HEK293T (cell line): Measurements from ENCODE around the gene PCDHA8.
"Not testable (repeated sequence)": the region's sequence is repeated elsewhere in the genome, so short reads cannot be mapped to it uniquely, and the experiment has no call there.

Experiments used
- CTCF ChIA-PET: fragments of 350-600 bp; formaldehyde crosslinking; extraction: SDS; loops from one replicate; lab custom pipeline; 2021; ENCODE audit warnings: antibody characterized with exemption, inconsistent platforms; lab: Yijun Ruan, JAX
- POLR2A ChIA-PET: fragments of 350-600 bp; formaldehyde crosslinking; extraction: SDS; loops from one replicate; lab custom pipeline; 2020; ENCODE audit warnings: antibody characterized with exemption, inconsistent platforms; lab: Yijun Ruan, JAX
- DNase-seq: peaks from one replicate; pipeline ENCODE4 v3.0.0; 2012; ENCODE audit warnings: mixed read lengths; ENCODE audit errors: extremely low spot score
- ARNT ChIP-seq: fragments of 450-650 bp; IDR thresholded peaks from 2 replicates; pipeline ENCODE4 v1.6.1; 2017; ENCODE audit warnings: mild to moderate bottlenecking
- BHLHE40 ChIP-seq: fragments of 450-650 bp; IDR thresholded peaks from 2 replicates; pipeline ENCODE4 v1.6.1; 2016; ENCODE audit warnings: mild to moderate bottlenecking, moderate library complexity, borderline replicate concordance
- CTBP1 ChIP-seq: fragments of 450-650 bp; IDR thresholded peaks from 2 replicates; pipeline ENCODE4 v1.6.1; 2016; ENCODE audit warnings: borderline replicate concordance
- ELF4 ChIP-seq: fragments of 450-650 bp; IDR thresholded peaks from 2 replicates; pipeline ENCODE4 v1.6.1; 2017; ENCODE audit warnings: antibody characterized with exemption
- FOXA1 ChIP-seq: fragments of 450-650 bp; IDR thresholded peaks from 2 replicates; pipeline ENCODE4 v1.6.1; 2016; ENCODE audit warnings: mild to moderate bottlenecking
- FOXK2 ChIP-seq: fragments of 450-650 bp; IDR thresholded peaks from 2 replicates; pipeline ENCODE4 v1.6.1; 2016; ENCODE audit warnings: mild to moderate bottlenecking
- FOXM1 ChIP-seq: fragments of 450-650 bp; IDR thresholded peaks from 2 replicates; pipeline ENCODE4 v1.6.1; 2017; ENCODE audit warnings: mild to moderate bottlenecking, borderline replicate concordance
- HDGF ChIP-seq: fragments of 450-650 bp; IDR thresholded peaks from 2 replicates; pipeline ENCODE4 v1.6.1; 2017; ENCODE audit warnings: antibody characterized with exemption, borderline replicate concordance
- L3MBTL2 ChIP-seq: fragments of 450-650 bp; conservative IDR thresholded peaks from 2 replicates; pipeline ENCODE4 v1.6.1; 2016; ENCODE audit warnings: mild to moderate bottlenecking
- LEF1 ChIP-seq: fragments of 450-650 bp; IDR thresholded peaks from 2 replicates; pipeline ENCODE4 v1.6.1; 2017; ENCODE audit warnings: mild to moderate bottlenecking, borderline replicate concordance
- NFRKB ChIP-seq: fragments of 450-650 bp; IDR thresholded peaks from 2 replicates; pipeline ENCODE4 v1.6.1; 2016; ENCODE audit warnings: mild to moderate bottlenecking, moderate library complexity
- SP1 ChIP-seq: fragments of 450-650 bp; IDR thresholded peaks from 2 replicates; pipeline ENCODE4 v1.6.1; 2017
- SUZ12 ChIP-seq: fragments of 450-650 bp; IDR thresholded peaks from 2 replicates; pipeline ENCODE4 v1.6.1; 2016; ENCODE audit warnings: mild to moderate bottlenecking
- TARDBP ChIP-seq: fragments of 450-650 bp; IDR thresholded peaks from 2 replicates; pipeline ENCODE4 v1.6.1; 2016
- ZNF384 ChIP-seq: fragments of 450-650 bp; IDR thresholded peaks from 2 replicates; pipeline ENCODE4 v1.6.1; 2016
- TF ChIP-seq, protein P1 (sequence below): fragments of 450-650 bp; IDR thresholded peaks from 2 replicates; pipeline ENCODE4 v1.6.1; 2016

Gene PCDHA8

DNA sequence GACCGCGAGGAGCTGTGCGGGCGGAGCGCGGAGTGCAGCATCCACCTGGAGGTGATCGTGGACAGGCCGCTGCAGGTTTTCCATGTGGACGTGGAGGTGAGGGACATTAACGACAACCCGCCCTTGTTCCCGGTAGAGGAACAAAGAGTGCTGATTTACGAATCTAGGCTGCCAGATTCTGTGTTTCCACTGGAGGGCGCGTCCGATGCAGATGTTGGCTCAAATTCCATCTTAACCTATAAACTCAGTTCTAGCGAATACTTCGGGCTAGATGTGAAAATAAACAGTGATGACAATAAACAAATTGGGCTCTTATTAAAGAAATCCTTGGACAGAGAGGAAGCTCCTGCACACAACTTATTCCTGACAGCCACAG lies 12.6 kb upstream of the PCDHA8 start:
- no peak for TF ChIP-seq FOXM1
- no peak for TF ChIP-seq FOXK2
- no peak for TF ChIP-seq ELF4
- no peak for TF ChIP-seq SP1
- no peak for TF ChIP-seq HDGF
- no peak for TF ChIP-seq SUZ12
- TF ChIP-seq L3MBTL2 = no peak
- TF ChIP-seq LEF1 = no peak
- CTCF ChIA-PET = interaction anchor here (0.6 kb wide), 1 partner anchor 708 kb away, joined by 3 read pairs; no protein-coding TSS in a partner anchor
- no peak for DNase-seq
- POLR2A ChIA-PET = no interaction called here

DNA sequence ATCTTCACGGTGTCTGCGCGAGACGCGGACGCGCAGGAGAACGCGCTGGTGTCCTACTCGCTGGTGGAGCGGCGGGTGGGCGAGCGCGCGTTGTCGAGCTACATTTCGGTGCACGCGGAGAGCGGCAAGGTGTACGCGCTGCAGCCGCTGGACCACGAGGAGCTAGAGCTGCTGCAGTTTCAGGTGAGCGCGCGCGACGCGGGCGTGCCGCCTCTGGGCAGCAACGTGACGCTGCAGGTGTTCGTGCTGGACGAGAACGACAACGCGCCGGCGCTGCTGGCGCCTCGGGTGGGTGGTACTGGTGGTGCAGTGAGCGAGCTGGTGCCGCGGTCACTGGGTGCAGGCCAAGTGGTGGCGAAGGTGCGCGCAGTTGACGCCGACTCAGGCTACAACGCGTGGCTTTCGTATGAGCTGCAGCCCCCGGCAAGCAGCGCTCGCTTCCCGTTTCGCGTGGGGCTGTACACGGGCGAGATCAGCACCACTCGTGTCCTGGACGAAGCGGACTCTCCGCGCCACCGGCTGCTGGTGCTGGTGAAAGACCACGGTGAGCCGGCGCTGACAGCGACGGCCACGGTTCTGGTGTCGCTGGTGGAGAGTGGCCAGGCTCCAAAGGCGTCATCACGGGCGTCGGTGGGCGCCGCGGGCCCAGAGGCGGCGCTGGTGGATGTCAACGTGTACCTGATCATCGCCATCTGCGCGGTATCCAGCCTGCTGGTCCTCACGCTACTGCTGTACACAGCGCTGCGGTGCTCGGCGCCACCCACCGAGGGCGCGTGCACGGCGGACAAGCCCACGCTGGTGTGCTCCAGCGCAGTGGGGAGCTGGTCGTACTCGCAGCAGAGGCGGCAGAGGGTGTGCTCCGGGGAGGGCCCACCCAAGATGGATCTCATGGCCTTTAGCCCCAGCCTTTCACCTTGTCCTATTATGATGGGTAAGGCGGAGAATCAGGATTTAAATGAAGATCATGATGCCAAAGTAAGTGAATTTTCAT lies 11.2 kb upstream of the PCDHA8 start:
- CTCF ChIA-PET, POLR2A ChIA-PET, DNase-seq: not testable (repeated sequence)

DNA sequence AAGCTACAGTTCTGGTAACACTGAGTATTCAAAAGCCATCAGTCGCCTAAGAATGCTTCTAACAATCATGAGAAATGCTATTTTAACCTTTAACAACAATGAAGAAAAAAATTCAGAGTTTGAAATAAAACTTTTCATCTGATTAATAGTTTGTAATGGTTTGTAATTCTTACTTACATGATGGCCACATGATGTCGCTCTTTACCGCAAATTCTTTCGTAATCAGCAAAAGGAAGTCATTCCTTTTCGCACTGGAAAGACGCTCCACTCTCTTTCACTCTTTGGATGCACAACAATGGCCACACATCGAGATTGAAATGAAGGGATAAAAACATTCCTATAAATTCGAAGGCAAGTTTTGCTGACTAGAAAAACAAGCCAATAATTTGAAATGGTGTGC lies 7.0 kb upstream of the PCDHA8 start, which contains the start of gene PCDHA7:
Gene PCDHA7, plus strand, starts transcription at position 277 of the 400 bp plus-strand sequence. Its CDS starts 115 bp downstream, at position 392.
- POLR2A ChIA-PET = no interaction called here
- no peak for TF ChIP-seq SP1
- no peak for TF ChIP-seq BHLHE40
- no peak for TF ChIP-seq NFRKB
- TF ChIP-seq ELF4 = no peak
- TF ChIP-seq, protein P1, sequence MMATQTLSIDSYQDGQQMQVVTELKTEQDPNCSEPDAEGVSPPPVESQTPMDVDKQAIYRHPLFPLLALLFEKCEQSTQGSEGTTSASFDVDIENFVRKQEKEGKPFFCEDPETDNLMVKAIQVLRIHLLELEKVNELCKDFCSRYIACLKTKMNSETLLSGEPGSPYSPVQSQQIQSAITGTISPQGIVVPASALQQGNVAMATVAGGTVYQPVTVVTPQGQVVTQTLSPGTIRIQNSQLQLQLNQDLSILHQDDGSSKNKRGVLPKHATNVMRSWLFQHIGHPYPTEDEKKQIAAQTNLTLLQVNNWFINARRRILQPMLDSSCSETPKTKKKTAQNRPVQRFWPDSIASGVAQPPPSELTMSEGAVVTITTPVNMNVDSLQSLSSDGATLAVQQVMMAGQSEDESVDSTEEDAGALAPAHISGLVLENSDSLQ = no peak
- TF ChIP-seq TARDBP = no peak
- TF ChIP-seq LEF1 = no peak
- no peak for TF ChIP-seq FOXA1
- TF ChIP-seq ZNF384 = no peak
- TF ChIP-seq HDGF = no peak
- TF ChIP-seq L3MBTL2 = no peak
- no peak for TF ChIP-seq FOXM1
- TF ChIP-seq CTBP1 = no peak
- TF ChIP-seq ARNT = no peak
- DNase-seq = no peak
- CTCF ChIA-PET = no interaction called here

DNA sequence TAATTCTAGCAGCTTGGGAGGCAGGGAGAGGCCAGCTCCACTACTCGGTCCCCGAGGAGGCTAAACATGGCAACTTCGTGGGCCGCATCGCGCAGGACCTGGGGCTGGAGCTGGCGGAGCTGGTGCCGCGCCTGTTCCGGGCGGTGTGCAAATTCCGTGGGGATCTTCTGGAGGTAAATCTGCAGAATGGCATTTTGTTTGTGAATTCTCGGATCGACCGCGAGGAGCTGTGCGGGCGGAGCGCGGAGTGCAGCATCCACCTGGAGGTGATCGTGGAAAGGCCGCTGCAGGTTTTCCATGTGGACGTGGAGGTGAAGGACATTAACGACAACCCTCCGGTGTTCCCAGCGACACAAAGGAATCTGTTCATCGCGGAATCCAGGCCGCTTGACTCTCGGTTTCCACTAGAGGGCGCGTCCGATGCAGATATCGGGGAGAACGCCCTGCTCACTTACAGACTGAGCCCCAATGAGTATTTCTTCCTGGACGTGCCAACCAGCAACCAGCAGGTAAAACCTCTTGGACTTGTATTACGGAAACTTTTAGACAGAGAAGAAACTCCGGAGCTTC lies 6.5 kb upstream of the PCDHA8 start:
- POLR2A ChIA-PET, DNase-seq, CTCF ChIA-PET: not testable (repeated sequence)

DNA sequence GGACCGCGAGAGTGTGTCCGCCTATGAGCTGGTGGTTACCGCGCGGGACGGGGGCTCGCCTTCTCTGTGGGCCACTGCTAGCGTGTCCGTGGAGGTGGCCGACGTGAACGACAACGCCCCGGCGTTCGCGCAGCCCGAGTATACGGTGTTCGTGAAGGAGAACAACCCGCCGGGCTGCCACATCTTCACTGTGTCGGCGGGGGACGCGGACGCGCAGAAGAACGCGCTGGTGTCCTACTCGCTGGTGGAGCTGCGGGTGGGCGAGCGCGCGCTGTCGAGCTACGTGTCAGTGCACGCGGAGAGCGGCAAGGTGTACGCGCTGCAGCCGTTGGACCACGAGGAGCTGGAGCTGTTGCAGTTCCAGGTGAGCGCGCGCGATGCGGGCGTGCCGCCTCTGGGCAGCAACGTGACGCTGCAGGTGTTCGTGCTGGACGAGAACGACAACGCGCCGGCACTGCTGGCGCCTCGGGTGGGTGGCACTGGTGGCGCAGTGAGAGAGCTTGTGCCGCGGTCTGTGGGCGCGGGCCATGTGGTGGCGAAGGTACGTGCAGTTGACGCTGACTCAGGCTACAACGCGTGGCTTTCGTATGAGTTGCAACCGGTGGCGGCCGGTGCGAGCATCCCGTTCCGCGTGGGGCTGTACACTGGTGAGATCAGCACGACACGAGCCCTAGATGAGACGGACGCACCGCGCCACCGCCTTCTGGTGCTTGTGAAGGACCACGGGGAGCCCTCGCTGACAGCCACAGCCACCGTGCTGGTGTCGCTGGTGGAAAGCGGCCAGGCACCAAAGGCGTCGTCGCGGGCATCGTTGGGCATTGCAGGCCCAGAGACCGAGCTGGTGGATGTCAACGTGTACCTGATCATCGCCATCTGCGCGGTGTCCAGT lies 5.1 kb upstream of the PCDHA8 start:
- ChIA-PET CTCF (interaction anchor here (1.0 kb wide), 1 partner anchor 17 kb away, joined by 3 read pairs; no protein-coding TSS in a partner anchor), POLR2A (no interaction called here)
- TF ChIP-seq FOXM1 (no peak), SUZ12 (no peak)
- no peak for DNase-seq

DNA sequence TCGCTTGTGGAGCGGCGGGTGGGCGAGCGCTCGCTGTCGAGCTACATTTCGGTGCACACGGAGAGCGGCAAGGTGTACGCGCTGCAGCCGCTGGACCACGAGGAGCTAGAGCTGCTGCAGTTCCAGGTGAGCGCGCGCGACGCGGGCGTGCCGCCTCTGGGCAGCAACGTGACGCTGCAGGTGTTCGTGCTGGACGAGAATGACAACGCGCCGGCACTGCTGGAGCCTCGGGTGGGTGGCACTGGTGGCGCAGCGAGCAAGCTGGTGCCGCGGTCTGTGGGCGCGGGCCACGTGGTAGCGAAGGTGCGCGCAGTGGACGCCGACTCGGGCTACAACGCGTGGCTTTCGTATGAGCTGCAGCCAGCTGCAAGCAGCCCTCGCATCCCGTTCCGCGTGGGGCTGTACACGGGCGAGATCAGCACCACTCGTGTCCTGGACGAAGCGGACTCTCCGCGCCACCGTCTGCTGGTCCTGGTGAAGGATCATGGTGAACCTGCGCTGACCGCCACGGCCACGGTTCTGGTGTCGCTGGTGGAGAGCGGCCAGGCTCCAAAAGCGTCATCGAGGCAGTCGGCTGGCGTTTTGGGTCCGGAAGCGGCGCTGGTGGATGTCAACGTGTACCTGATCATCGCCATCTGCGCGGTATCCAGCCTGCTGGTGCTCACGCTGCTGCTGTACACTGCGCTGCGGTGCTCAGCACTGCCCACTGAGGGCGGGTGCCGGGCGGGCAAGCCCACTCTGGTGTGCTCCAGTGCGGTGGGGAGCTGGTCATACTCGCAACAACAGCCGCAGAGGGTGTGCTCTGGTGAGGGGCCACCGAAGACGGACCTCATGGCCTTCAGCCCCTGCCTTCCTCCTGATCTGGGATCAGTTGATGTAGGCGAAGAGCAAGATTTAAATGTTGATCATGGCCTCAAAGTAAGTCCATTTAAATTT lies 2.1 kb downstream of the PCDHA8 start:
- CTCF ChIA-PET = no interaction called here
- no peak for DNase-seq
- POLR2A ChIA-PET = no interaction called here
- TF ChIP-seq LEF1 (no peak), FOXK2 (no peak), ZNF384 (no peak), CTBP1 (no peak), SP1 (no peak), FOXA1 (no peak), FOXM1 (no peak), SUZ12 (no peak), L3MBTL2 (no peak), ELF4 (no peak), ARNT (no peak), NFRKB (no peak), HDGF (no peak), BHLHE40 (no peak), TARDBP (no peak)
- TF ChIP-seq, protein P1 = no peak

DNA sequence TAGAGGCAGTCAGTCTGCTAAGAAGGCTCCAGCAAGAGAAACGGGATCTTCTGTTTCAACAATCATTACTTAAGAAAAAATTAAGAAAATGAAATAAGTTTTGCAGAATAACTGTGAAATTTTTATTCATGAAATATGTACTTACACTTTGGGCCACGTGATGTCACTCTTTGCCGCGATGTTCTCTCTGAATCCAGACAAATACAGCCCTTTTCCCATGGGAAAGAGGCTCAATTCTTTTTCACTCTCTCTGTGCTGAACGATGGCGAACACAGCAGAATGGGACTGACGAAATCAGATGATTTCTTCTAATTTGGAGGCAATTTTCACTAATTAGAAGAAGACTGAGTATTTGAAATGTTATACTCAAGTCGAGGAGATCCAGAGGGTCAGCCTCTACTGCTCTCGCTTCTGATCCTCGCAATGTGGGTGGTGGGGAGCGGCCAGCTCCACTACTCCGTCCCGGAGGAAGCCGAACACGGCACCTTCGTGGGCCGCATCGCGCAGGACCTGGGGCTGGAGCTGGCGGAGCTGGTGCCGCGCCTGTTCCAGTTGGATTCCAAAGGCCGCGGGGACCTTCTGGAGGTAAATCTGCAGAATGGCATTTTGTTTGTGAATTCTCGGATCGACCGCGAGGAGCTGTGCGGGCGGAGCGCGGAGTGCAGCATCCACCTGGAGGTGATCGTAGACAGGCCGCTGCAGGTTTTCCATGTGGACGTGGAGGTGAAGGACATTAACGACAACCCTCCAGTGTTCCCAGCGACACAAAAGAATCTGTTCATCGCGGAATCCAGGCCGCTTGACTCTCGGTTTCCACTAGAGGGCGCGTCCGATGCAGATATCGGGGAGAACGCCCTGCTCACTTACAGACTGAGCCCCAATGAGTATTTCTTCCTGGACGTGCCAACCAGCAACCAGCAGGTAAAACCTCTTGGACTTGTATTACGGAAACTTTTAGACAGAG lies 7.4 kb downstream of the PCDHA8 start, which contains the start of gene PCDHA9:
Gene PCDHA9, plus strand, starts transcription at position 244 of the 964 bp plus-strand sequence. Its CDS starts 114 bp downstream, at position 358.
- POLR2A ChIA-PET, CTCF ChIA-PET, DNase-seq: not testable (repeated sequence)

DNA sequence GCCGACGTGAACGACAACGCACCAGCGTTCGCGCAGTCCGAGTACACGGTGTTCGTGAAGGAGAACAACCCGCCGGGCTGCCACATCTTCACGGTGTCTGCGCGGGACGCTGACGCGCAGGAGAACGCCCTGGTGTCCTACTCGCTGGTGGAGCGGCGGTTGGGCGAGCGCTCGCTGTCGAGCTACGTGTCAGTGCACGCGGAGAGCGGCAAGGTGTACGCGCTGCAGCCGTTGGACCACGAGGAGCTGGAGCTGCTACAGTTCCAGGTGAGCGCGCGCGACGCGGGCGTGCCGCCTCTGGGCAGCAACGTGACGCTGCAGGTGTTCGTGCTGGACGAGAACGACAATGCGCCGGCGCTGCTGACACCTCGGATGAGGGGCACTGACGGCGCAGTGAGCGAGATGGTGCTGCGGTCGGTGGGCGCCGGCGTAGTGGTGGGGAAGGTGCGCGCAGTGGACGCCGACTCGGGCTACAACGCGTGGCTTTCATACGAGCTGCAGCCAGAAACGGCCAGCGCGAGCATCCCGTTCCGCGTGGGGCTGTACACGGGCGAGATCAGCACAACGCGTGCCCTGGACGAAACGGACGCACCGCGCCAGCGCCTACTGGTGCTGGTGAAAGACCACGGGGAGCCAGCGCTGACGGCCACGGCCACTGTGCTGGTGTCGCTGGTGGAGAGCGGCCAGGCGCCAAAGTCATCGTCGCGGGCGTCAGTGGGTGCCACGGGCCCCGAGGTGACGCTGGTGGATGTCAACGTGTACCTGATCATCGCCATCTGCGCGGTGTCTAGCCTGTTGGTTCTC lies 9.0 kb downstream of the PCDHA8 start:
- POLR2A ChIA-PET, DNase-seq: not testable (repeated sequence)
- CTCF ChIA-PET = interaction anchor here (0.6 kb wide), 1 partner anchor 188 kb away, joined by 3 read pairs; no protein-coding TSS in a partner anchor
